HUES6 (cell line): Measurements from ENCODE around the gene GLT1D1.

Experiments
- H3K27ac ChIP-seq: 2 replicates; pipeline ENCODE4 v1.7.0; 2013; ENCODE audit warnings: low read depth, mild to moderate bottlenecking, low read length, inconsistent platforms
- H3K27me3 ChIP-seq: 2 replicates; pipeline ENCODE4 v1.6.1; 2013; ENCODE audit warnings: low read length; ENCODE audit not compliant: control insufficient read depth, insufficient read depth
- H3K36me3 ChIP-seq: 2 replicates; pipeline ENCODE4 v1.6.1; 2013; ENCODE audit warnings: low read length; ENCODE audit not compliant: control insufficient read depth, insufficient read depth
- H3K4me1 ChIP-seq: 2 replicates; pipeline ENCODE4 v1.6.1; 2013; ENCODE audit warnings: low read length; ENCODE audit not compliant: control insufficient read depth, insufficient read depth
- H3K4me3 ChIP-seq: 2 replicates; pipeline ENCODE4 v1.5.1; 2013; ENCODE audit warnings: low read depth, low read length
- H3K9ac ChIP-seq: one replicate; pipeline ENCODE4 v1.6.1; 2013; ENCODE audit warnings: mild to moderate bottlenecking, low read length
- H3K9me3 ChIP-seq: 2 replicates; pipeline ENCODE4 v1.6.1; 2013; ENCODE audit warnings: low read depth, low read length; ENCODE audit not compliant: control insufficient read depth, insufficient read depth

Gene GLT1D1

DNA sequence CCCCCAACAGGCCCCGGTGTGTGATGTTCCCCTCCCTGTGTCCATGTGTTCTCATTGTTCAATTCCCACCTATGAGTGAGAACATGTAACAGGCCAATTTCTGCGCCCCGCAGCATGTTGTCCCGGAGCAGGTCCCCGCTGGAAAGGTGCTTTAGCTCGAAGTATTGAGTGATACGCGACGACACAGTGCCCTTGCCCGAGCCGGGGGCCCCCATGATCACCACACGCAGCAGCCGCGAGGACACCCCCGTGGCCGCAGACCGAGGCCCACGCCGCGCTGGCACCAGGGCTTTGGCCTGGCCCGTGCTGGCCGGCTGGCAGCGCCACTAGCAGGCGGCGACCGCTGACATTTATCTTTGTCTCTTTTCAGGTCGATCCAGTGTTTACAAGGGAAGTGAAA is 91.7 kb downstream of the GLT1D1 start:
- no peaks in the 10 kb centered on the region for H3K36me3 ChIP-seq
- H3K9ac ChIP-seq: no peak overlapping the region
- H3K27me3 ChIP-seq: no peaks in the 10 kb centered on the region
- H3K4me1 ChIP-seq: no peaks in the 10 kb centered on the region
- H3K9me3 ChIP-seq: no peaks in the 10 kb centered on the region
- H3K27ac ChIP-seq: no peak overlapping the region
- H3K4me3 ChIP-seq: no peak overlapping the region

DNA sequence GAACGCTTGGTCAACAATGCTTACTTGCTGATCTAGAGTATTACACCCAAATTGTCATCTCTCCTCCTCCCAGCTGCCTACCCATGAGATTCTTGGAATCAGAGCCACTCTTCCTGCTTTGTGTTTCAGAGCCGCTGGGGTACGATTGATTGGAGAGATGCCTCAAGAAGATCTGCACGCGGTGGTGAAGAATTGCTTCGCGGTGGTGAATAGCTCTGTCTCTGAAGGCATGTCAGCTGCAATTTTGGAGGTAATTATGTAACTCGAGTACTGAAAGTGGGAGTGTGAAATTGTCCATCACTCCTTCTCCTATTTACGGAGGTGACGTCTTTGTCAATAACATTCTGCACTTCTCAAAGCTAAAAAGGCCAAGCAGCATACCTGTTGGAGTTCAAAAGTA is 93.9 kb downstream of the GLT1D1 start:
- no peak overlapping the region for H3K27ac ChIP-seq
- H3K9ac ChIP-seq: no peak overlapping the region

DNA sequence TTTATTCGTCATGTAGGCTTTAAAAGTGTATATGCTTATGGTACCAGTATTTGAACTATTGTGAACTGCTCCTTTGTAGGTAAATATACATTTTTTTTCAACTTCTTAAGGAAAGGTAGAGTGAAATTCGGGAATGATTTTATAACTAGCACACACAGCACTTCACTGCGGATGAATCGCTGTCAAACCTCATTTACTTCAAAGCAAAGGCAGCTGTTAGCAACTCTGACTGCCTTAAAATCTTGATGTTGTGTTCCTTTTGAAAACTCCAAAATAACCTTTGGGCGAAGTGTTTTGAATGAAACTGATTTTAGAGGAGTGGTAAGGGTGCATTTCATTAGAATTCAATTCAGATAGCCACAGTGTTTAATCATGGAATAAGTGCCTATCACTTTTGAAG is 95.8 kb downstream of the GLT1D1 start:
- no peaks in the 10 kb centered on the region; the same call in 1 of the 2 replicates for H3K4me1 ChIP-seq
- H3K27ac ChIP-seq: no peak overlapping the region
- no peak overlapping the region for H3K9ac ChIP-seq
- no peaks in the 10 kb centered on the region for H3K36me3 ChIP-seq
- no peaks in the 10 kb centered on the region for H3K9me3 ChIP-seq
- no peaks in the 10 kb centered on the region for H3K27me3 ChIP-seq
- H3K4me3 ChIP-seq: no peak overlapping the region

More for the DNA sequence above, 93.9 kb downstream of the GLT1D1 start:
- H3K27me3 ChIP-seq: no peaks in the 10 kb centered on the region
- no peaks in the 10 kb centered on the region for H3K36me3 ChIP-seq
- no peaks in the 10 kb centered on the region for H3K9me3 ChIP-seq
- H3K4me1 ChIP-seq: no peaks in the 10 kb centered on the region; the same call in 1 of the 2 replicates
- H3K4me3 ChIP-seq: no peak overlapping the region

DNA sequence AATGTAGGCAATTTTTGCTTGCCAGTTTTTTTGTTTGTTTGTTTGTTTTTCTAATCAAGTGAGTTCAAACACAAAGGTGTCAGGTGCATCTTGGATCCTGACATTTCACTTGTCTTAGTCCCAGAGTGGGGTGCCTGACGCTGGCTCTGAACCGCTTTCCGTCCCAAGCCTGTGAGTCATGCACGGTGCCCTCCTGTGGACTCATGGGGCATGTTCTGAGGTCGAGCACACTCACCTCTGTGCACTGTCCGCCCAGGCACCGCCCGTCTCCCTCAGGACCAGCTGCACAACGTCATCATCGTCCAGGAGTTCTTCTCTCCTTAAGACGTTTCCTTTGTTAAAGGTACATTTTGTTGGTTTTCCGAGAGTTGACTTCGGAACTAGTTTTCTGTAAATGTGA is 98.2 kb downstream of the GLT1D1 start:
- H3K4me1 ChIP-seq: no peaks in the 10 kb centered on the region; the same call in 1 of the 2 replicates
- H3K27me3 ChIP-seq: no peaks in the 10 kb centered on the region
- no peaks in the 10 kb centered on the region for H3K36me3 ChIP-seq
- H3K9me3 ChIP-seq: no peaks in the 10 kb centered on the region
- no peak overlapping the region for H3K4me3 ChIP-seq
- no peak overlapping the region for H3K9ac ChIP-seq
- H3K27ac ChIP-seq: no peak overlapping the region

DNA sequence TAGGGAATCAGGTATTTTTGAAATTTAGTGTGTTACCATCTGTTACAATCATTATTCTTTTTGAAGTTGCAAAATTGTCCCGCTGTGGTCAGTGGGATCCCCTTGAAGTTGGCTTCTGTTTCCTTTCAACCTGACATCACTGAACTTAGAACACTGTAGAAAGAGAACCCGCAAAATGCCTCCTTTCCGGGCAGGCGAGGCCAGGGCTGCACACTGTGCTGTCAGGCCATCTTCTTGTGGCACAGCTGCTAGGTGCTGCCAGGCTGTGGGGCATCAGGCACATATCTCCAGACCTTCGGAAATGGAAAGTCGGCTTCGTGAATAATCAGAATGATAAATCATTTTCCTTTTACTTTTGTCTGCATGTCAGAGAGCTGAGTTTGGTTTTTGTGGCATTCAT is 103.5 kb downstream of the GLT1D1 start:
- no peak overlapping the region for H3K9ac ChIP-seq
- H3K4me1 ChIP-seq: peaks cover 3% of the 10 kb centered on the region; the same call in 1 of the 2 replicates
- H3K9me3 ChIP-seq: no peaks in the 10 kb centered on the region
- no peaks in the 10 kb centered on the region for H3K27me3 ChIP-seq
- no peak overlapping the region for H3K27ac ChIP-seq
- H3K36me3 ChIP-seq: no peaks in the 10 kb centered on the region
- H3K4me3 ChIP-seq: no peak overlapping the region

DNA sequence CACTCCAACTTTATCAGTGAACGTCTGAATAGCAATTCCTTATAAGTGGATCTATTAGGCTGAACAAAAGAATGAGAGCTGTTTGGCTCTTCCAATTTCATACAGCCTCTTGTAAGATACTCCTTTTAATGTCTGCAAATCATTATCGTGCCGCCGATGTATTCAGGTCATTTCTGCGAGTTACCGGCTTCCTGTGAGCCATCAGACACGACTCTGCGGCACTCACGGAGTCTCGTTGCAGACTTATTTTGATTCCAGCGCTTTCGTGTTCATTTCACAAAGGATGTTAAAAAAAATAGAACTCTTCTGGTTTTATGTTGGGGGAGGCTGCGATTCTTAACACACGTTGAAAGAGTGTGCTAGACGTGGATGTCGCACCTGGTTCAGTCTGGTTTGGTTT is 106.6 kb downstream of the GLT1D1 start:
- H3K9me3 ChIP-seq: peaks cover 3% of the 10 kb centered on the region; the same call in 1 of the 2 replicates
- no peak overlapping the region for H3K9ac ChIP-seq
- no peaks in the 10 kb centered on the region for H3K36me3 ChIP-seq
- H3K27me3 ChIP-seq: no peaks in the 10 kb centered on the region
- no peak overlapping the region for H3K4me3 ChIP-seq
- H3K4me1 ChIP-seq: peaks cover 3% of the 10 kb centered on the region; the same call in 1 of the 2 replicates
- no peak overlapping the region for H3K27ac ChIP-seq

DNA sequence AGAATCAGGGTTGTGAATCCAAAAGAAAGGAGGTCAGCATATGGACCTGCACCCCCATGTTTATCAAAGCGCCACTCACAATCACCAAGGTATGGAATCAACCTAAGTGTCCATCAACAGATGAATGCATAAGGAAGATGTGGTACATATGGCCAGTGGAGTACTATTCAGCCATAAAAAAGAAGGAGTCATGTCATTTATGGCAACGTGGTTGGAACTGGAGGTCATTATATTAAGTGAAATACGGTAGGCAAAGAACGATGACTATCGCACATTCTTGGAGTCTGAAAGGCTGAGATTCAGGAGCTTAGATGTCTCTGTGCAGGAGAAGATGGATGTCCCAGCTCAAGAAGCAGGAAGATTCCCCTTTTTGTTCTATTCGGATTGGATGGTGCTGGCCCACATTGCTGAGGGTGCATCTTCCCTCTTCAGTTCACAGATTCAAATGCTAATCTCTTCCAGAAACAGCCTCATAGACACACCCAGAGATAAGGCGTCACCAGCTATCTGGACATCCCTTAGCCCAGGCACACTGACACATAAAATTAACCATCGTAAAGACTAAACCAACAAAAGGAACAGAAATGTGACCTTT is 108.1 kb downstream of the GLT1D1 start:
- Histone ChIP-seq H3K36me3 (no peaks in the 10 kb centered on the region), H3K9ac (no peak overlapping the region), H3K27me3 (no peaks in the 10 kb centered on the region), H3K9me3 (peaks cover 4% of the 10 kb centered on the region; the same call in 1 of the 2 replicates), H3K4me3 (no peak overlapping the region), H3K27ac (no peak overlapping the region), H3K4me1 (peaks cover 3% of the 10 kb centered on the region; the same call in 1 of the 2 replicates)

DNA sequence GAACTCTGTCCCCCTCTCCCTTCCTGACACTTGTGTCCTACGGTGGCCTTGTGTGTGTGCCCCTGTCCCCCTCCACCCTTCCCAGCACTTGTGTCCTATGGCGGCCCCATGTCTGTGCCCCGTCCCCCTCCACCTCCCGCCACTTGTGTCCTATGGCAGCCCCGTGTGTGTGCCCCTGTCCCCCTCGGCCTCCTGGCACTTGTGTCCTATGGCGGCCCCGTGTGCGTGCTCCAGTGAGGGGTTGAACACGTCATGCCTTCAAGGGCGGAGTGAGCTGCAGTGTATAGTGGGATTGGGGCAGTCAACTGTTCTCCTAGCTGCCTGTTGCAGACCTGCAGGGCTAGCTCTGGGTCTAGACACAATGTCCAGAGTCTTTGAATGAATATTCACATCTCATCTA is 108.7 kb downstream of the GLT1D1 start:
- no peaks in the 10 kb centered on the region for H3K27me3 ChIP-seq
- H3K9me3 ChIP-seq: peaks cover 4% of the 10 kb centered on the region; the same call in 1 of the 2 replicates
- no peak overlapping the region for H3K4me3 ChIP-seq
- no peaks in the 10 kb centered on the region for H3K36me3 ChIP-seq
- H3K9ac ChIP-seq: no peak overlapping the region
- H3K27ac ChIP-seq: no peak overlapping the region
- peaks cover 3% of the 10 kb centered on the region; the same call in 1 of the 2 replicates for H3K4me1 ChIP-seq

DNA sequence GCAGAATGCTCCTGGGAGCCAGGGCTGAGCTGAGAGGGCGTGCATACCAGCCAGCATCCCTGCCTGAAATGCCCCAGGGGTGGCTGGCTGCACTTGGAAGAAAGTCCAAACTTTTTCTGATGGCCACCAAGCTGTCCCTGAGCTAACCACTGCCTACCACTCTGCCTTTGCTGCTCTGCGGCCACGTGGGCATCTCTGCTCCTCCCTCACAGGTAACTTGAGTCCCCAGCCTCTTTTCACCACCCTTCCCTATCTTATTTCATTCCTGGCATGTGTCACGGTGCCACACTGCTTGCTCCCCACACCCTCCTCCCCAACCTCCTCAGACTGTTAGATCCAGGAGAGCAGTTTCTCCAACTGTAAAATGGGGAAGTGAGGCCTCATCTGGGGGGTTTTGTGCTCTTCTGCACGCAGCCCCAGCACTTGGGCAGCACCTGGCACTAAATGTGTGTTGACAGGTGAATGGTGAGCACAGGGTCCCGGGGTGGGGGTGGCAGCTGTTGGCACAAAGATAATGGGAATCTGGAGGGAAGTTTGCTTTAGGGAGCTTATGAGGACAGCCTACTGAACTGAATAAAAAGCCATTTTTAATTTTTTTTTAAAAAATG is 113.0 kb downstream of the GLT1D1 start:
- no peak overlapping the region for H3K27ac ChIP-seq
- H3K36me3 ChIP-seq: no peaks in the 10 kb centered on the region
- H3K27me3 ChIP-seq: peaks cover 33% of the 10 kb centered on the region
- H3K4me1 ChIP-seq: peaks cover 23% of the 10 kb centered on the region
- H3K4me3 ChIP-seq: no peak overlapping the region
- H3K9ac ChIP-seq: no peak overlapping the region
- H3K9me3 ChIP-seq: peaks cover 4% of the 10 kb centered on the region; the same call in 1 of the 2 replicates

DNA sequence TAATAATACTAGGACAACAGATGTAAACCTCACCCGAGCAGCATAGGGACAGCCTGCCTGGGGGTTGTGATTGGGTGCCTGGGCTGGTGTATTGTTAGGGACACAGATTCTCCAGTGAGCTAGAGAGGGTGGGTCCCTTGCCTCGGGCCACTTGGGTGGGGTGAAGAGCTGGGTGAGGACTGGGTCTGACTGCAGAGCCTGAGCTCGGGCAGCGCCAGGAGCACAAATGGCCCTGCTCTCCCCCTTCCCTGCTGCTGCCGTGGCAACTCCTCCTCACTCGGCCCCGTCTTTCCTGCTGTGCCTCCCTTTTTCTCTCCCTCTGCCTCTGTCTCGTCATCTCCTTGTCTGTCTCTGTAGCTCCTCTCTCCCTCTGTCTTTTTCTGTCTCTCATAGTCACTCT is 115.4 kb downstream of the GLT1D1 start:
- Histone ChIP-seq H3K4me1 (peaks cover 31% of the 10 kb centered on the region), H3K27ac (no peak overlapping the region), H3K9me3 (peaks cover 4% of the 10 kb centered on the region; the same call in 1 of the 2 replicates), H3K36me3 (no peaks in the 10 kb centered on the region), H3K4me3 (peak overlapping the region; percentile 53; the same call in 1 of the 2 replicates), H3K27me3 (peaks cover 44% of the 10 kb centered on the region), H3K9ac (no peak overlapping the region)

DNA sequence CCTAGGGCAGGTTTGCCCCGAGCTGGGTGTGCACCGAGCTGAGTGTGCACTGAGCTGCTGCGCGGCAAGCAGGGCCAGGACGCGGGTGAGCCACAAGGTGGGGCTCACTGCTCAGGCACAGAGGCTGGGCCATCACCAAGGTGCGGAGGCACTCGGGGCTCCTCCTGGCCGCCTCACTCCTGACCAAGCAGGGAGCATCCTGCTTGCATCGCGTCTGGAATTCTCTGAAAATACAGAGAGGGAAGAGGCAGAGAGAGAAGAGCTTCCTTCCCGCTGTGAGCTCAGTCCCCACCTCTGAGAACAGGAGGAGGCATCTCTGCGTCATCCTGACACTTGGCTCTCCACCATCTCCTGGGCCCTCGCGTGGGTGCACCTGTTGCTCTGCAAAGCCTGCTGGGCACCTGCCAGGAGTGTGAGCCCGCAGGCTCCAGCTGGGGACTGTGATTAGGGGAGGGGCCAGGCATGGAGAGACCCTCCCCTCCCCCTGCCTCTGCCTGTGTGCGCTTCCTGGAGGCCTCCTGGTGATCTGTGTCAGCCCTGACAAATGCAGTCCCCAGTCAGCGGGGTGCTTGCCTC is 116.3 kb downstream of the GLT1D1 start:
- Histone ChIP-seq H3K4me3 (peak overlapping the region; percentile 53), H3K27ac (no peak overlapping the region), H3K27me3 (peaks cover 44% of the 10 kb centered on the region), H3K4me1 (peaks cover 31% of the 10 kb centered on the region), H3K36me3 (no peaks in the 10 kb centered on the region), H3K9me3 (peaks cover 4% of the 10 kb centered on the region; the same call in 1 of the 2 replicates), H3K9ac (no peak overlapping the region)
